ENCODE data around the gene AFM. TPM values are rescaled to one million over a fixed set of nuclear protein-coding genes. Genes with fewer than 3 reads are reported as not detected.

The AFM gene
- total RNA-seq, 2 experiments from 2014 or later = not detected

DNA sequence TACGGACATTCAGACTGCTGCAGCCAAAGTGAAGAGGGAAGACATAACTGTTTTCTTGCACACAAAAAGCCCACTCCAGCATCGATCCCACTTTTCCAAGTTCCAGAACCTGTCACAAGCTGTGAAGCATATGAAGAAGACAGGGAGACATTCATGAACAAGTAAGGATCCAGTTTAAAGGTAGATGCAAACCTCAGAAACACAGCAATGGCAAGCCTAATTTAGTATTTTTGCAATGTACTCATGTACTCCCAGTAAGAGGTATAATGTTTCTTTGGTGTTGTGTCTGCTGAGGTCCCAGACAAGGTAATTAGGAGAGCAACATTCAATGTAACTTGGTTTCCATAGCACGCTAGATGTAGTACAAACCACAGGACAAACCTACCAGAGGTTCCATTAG, 40.9 kb upstream of the AFM start:
- intact Hi-C loops (cut with micrococcal nuclease; ENCODE audit: unreplicated experiment) = loop anchor here (10.0 kb wide), 1 partner anchor 126 kb away; no protein-coding TSS in a partner anchor
- Histone ChIP-seq H3K9me3 (ENCODE audit: low read length) (no peaks in the 10 kb centered on the region), H3K36me3 (ENCODE audit: insufficient read depth, low read length) (no peaks in the 10 kb centered on the region), H2AFZ (ENCODE audit: low read length) (no peak overlapping the region), H3K4me3 (ENCODE audit: low read depth, low read length, poor library complexity, severe bottlenecking) (no peak overlapping the region), H3K4me2 (ENCODE audit: low read length) (no peak overlapping the region), H4K20me1 (ENCODE audit: insufficient read depth, low read length) (no peaks in the 10 kb centered on the region), H3K9me2 (ENCODE audit: insufficient read depth, low read length) (no peaks in the 10 kb centered on the region), H3K27ac (ENCODE audit: low read depth, low read length, poor library complexity, severe bottlenecking) (no peak overlapping the region), H3K79me2 (ENCODE audit: insufficient read depth, low read depth, low read length) (no peaks in the 10 kb centered on the region), H3K4me1 (ENCODE audit: insufficient read depth, low read length, poor library complexity, severe bottlenecking) (no peaks in the 10 kb centered on the region)
- TF ChIP-seq, protein P1, sequence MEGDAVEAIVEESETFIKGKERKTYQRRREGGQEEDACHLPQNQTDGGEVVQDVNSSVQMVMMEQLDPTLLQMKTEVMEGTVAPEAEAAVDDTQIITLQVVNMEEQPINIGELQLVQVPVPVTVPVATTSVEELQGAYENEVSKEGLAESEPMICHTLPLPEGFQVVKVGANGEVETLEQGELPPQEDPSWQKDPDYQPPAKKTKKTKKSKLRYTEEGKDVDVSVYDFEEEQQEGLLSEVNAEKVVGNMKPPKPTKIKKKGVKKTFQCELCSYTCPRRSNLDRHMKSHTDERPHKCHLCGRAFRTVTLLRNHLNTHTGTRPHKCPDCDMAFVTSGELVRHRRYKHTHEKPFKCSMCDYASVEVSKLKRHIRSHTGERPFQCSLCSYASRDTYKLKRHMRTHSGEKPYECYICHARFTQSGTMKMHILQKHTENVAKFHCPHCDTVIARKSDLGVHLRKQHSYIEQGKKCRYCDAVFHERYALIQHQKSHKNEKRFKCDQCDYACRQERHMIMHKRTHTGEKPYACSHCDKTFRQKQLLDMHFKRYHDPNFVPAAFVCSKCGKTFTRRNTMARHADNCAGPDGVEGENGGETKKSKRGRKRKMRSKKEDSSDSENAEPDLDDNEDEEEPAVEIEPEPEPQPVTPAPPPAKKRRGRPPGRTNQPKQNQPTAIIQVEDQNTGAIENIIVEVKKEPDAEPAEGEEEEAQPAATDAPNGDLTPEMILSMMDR (conservative IDR thresholded peaks at IDR 0.05; ENCODE audit: low read length) = no peak
- no peak for TF ChIP-seq EZH2phosphoT487 (IDR thresholded peaks at IDR 0.05; ENCODE audit: borderline replicate concordance, low read depth, low read length)
- ChIA-PET POLR2A (no interaction called here), CTCF (ENCODE audit: unreplicated experiment) (no interaction called here)
- BruUV-seq (replicated peaks) = no TSS peak
- no peak for DNase-seq (ENCODE audit: low spot score)

DNA sequence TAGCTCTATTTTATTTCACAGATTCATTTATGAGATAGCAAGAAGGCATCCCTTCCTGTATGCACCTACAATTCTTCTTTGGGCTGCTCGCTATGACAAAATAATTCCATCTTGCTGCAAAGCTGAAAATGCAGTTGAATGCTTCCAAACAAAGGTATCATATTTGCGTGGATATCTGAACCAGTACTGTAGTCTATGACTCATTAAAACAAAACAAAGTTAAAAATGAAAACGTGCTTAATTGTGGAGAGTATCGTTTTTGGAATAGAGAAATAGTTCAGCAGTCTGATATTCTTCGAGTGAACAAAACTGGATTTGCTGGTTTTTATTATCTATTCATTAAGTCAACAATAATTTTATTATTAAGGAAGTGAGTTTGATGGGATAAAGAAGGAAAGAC, 39.3 kb upstream of the AFM start:
- H3K4me1 ChIP-seq (ENCODE audit: insufficient read depth, low read length, poor library complexity, severe bottlenecking) = no peaks in the 10 kb centered on the region
- no peaks in the 10 kb centered on the region for H3K9me2 ChIP-seq (ENCODE audit: insufficient read depth, low read length)
- no peaks in the 10 kb centered on the region for H4K20me1 ChIP-seq (ENCODE audit: insufficient read depth, low read length)
- ChIA-PET CTCF (ENCODE audit: unreplicated experiment) (no interaction called here), POLR2A (no interaction called here)
- no peaks in the 10 kb centered on the region for H3K79me2 ChIP-seq (ENCODE audit: insufficient read depth, low read depth, low read length)
- no peak overlapping the region for H3K4me2 ChIP-seq (ENCODE audit: low read length)
- H3K4me3 ChIP-seq (ENCODE audit: low read depth, low read length, poor library complexity, severe bottlenecking) = no peak overlapping the region
- no peaks in the 10 kb centered on the region for H3K9me3 ChIP-seq (ENCODE audit: low read length)
- H3K27ac ChIP-seq (ENCODE audit: low read depth, low read length, poor library complexity, severe bottlenecking) = no peak overlapping the region
- no peak for DNase-seq (ENCODE audit: low spot score)
- no peak for TF ChIP-seq EZH2phosphoT487 (IDR thresholded peaks at IDR 0.05; ENCODE audit: borderline replicate concordance, low read depth, low read length)
- TF ChIP-seq, protein P1 (conservative IDR thresholded peaks at IDR 0.05; ENCODE audit: low read length) = no peak
- no TSS peak for BruUV-seq (replicated peaks)
- intact Hi-C loops (cut with micrococcal nuclease; ENCODE audit: unreplicated experiment) = loop anchor here (10.0 kb wide), 1 partner anchor 127 kb away; no protein-coding TSS in a partner anchor
- H2AFZ ChIP-seq (ENCODE audit: low read length) = no peak overlapping the region
- no peaks in the 10 kb centered on the region for H3K36me3 ChIP-seq (ENCODE audit: insufficient read depth, low read length)

DNA sequence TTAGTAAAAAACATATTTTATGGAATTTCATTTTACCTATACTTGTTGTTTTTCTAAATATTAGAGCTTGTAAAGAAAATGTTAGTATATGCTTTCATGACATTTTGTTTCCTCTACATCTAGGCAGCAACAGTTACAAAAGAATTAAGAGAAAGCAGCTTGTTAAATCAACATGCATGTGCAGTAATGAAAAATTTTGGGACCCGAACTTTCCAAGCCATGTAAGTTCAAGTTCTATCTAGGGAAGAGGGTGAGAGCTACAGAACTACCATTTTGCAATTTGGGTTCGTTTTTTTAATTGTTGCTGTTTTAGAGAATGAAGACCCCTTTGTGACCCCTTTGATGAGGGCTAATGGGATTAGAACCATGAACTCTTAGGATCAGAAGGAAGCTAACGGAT, 38.3 kb upstream of the AFM start:
- Histone ChIP-seq H3K27ac (ENCODE audit: low read depth, low read length, poor library complexity, severe bottlenecking) (no peak overlapping the region), H3K9me3 (ENCODE audit: low read length) (no peaks in the 10 kb centered on the region), H3K4me2 (ENCODE audit: low read length) (no peak overlapping the region), H4K20me1 (ENCODE audit: insufficient read depth, low read length) (no peaks in the 10 kb centered on the region), H3K4me3 (ENCODE audit: low read depth, low read length, poor library complexity, severe bottlenecking) (no peak overlapping the region), H3K36me3 (ENCODE audit: insufficient read depth, low read length) (no peaks in the 10 kb centered on the region), H2AFZ (ENCODE audit: low read length) (no peak overlapping the region), H3K79me2 (ENCODE audit: insufficient read depth, low read depth, low read length) (no peaks in the 10 kb centered on the region), H3K9me2 (ENCODE audit: insufficient read depth, low read length) (no peaks in the 10 kb centered on the region), H3K4me1 (ENCODE audit: insufficient read depth, low read length, poor library complexity, severe bottlenecking) (no peaks in the 10 kb centered on the region)
- TF ChIP-seq EZH2phosphoT487 (IDR thresholded peaks at IDR 0.05; ENCODE audit: borderline replicate concordance, low read depth, low read length) = no peak
- TF ChIP-seq, protein P1 (conservative IDR thresholded peaks at IDR 0.05; ENCODE audit: low read length) = no peak
- ChIA-PET POLR2A (interaction anchor here (0.5 kb wide), 1 partner anchor 124 kb away, joined by 3 read pairs; no protein-coding TSS in a partner anchor), CTCF (ENCODE audit: unreplicated experiment) (interaction anchor here (1.1 kb wide), 1 partner anchor 102 kb away, joined by 3 read pairs; no protein-coding TSS in a partner anchor)
- no TSS peak for BruUV-seq (replicated peaks)
- intact Hi-C loops (cut with micrococcal nuclease; ENCODE audit: unreplicated experiment) = loop anchor here (10.0 kb wide), 1 partner anchor 128 kb away; no protein-coding TSS in a partner anchor
- DNase-seq (ENCODE audit: low spot score) = no peak
